ENCODE data around the gene CD46. TPM values are rescaled to one million over a fixed set of nuclear protein-coding genes. Genes with fewer than 3 reads are reported as not detected.

The CD46 gene
- total and polyA plus RNA-seq, 2 donors (not counting 1 experiment from before 2014, with no cell fraction given) = 38.6 to 173 TPM

- no peak overlapping the region for H3K27ac Mint-ChIP-seq
- TF ChIP-seq CTCF (IDR thresholded peaks at IDR 0.05) (no peak), EZH2 (IDR thresholded peaks at IDR 0.05; ENCODE audit: borderline replicate concordance, insufficient read depth, low read depth, low read length, poor library complexity, severe bottlenecking) (no peak)
- no CpG with 5 or more reads among the region's 2 CpGs for WGBS (ENCODE audit: insufficient coverage)
- intact Hi-C loops (cut with micrococcal nuclease) = no loop called here
- Histone ChIP-seq H3K4me3 (ENCODE audit: control extremely low read depth in 1 of 5, extremely low read depth in 1 of 5, insufficient read depth in 1 of 5, low read depth in 2 of 5, low read length in 4 of 5) (no peak overlapping the region), H3K9ac (ENCODE audit: low read length) (no peak overlapping the region), H3K9me3 (ENCODE audit: control extremely low read depth in 1 of 3, control insufficient read depth in 2 of 3, insufficient read depth in 1 of 3, low read length in 2 of 3) (peaks cover 0 to 4% (median 0%) of the 10 kb centered on the region in 3 donors), H3K36me3 (replicated peaks in 1 of 2; ENCODE audit: control extremely low read depth in 1 of 2, control insufficient read depth in 1 of 2, extremely low read depth in 1 of 2, insufficient read depth in 2 of 2, low read length in 1 of 2) (peaks cover 0 to 19% of the 10 kb centered on the region in 2 experiments), H3K79me2 (ENCODE audit: control insufficient read depth, insufficient read depth, low read length) (peaks cover 82% of the 10 kb centered on the region), H2AFZ (ENCODE audit: insufficient read depth, low read depth, low read length, poor library complexity, severe bottlenecking) (no peak overlapping the region), H4K20me1 (ENCODE audit: control insufficient read depth, insufficient read depth, low read length, poor library complexity, severe bottlenecking) (peaks cover 58% of the 10 kb centered on the region), H3K27me3 (replicated peaks in 1 of 4; ENCODE audit: control extremely low read depth in 1 of 4, control insufficient read depth in 3 of 4, insufficient read depth in 4 of 4, low read length in 3 of 4) (no peaks in the 10 kb centered on the region), H3K27ac (ENCODE audit: low read length in 2 of 2) (no peak overlapping the region), H3K4me1 (ENCODE audit: control insufficient read depth in 2 of 2, insufficient read depth in 2 of 2, low read length in 2 of 2) (peaks cover 14 to 17% of the 10 kb centered on the region in 2 donors), H3K4me2 (replicated peaks; ENCODE audit: low read depth, low read length, poor library complexity, severe bottlenecking) (no peak overlapping the region)
- DNase-seq = no peak
- H3K4me3 Mint-ChIP-seq = no peak overlapping the region
- ATAC-seq (ENCODE audit: low read depth) = no peak
- H3K9me3 Mint-ChIP-seq (ENCODE audit: insufficient read depth) = no peaks in the 10 kb centered on the region
- CTCF ChIA-PET = no interaction called here
- POLR2A ChIA-PET = no interaction called here
- no peaks in the 10 kb centered on the region for H3K27me3 Mint-ChIP-seq
- peaks cover 48% of the 10 kb centered on the region for H3K4me1 Mint-ChIP-seq
Measured at GRCh38 chr1:207844371-207844770, 92.5 kb downstream of the CD46 start.

Small RNA genes lying within 50 kb of the gene (small RNA-seq; reads per million reads assigned to genes)
- gene RNA5SP534 (ENCODE audit: insufficient read length, low read depth, low replicate concordance) = not detected

Other genes with a start within 250 kb of the CD46 start
- gene CR1L, start 106.9 kb upstream of the CD46 start, total RNA-seq = 0.59 TPM in 1 of 2 replicates, not detected in the other
- 0.07 and 0.10 TPM in 2 replicates for gene CR1L, start 106.9 kb upstream of the CD46 start, polyA plus RNA-seq
- 0.05 TPM in 1 of 2 replicates, not detected in the other for gene CD34, start 159.1 kb downstream of the CD46 start, total RNA-seq
- not detected in 2 replicates for gene CD34, start 159.1 kb downstream of the CD46 start, polyA plus RNA-seq